Spleen (tissue), 7 donors: Measurements from ENCODE around the gene PNMA6E.

Experiments used
- CTCF ChIP-seq, 11 experiments: fragments of 200-600 bp in 7 of 11; fragments of 450-650 bp in 4 of 11; sonication (generic) in 4 of 11; IDR thresholded peaks in 8 of 11; conservative IDR thresholded peaks in 3 of 11; 1 replicate in 7 of 11; 2 replicates in 4 of 11; pipeline versions ENCODE4 v1.4.0 to v1.8.0; 2016 to 2021; ENCODE audit warnings: antibody characterized with exemption in 11 of 11, inconsistent platforms in 4 of 11, mild to moderate bottlenecking in 1 of 11
- POLR2AphosphoS5 ChIP-seq, 3 donors: sonication (generic); formaldehyde crosslinking; IDR thresholded peaks; one replicate each; pipeline ENCODE4 v1.5.1; 2017; ENCODE audit warnings: antibody characterized with exemption in 3 of 3
- donor health status: DM: no; HTN: no; CAD: no; lungs with moderate emphysema.
- donor health status: DM: no; HTN: no; CAD: no.
- donor health status: DM: no; HTN: no; CAD: no.

GRCh38 chrX:153441296-153441695 lies 40.1 kb upstream of the PNMA6E start:
- TF ChIP-seq CTCF (IDR thresholded peaks at IDR 0.05 in 8 of 11, conservative IDR thresholded peaks at IDR 0.05 in 3 of 11): no peak
- TF ChIP-seq POLR2AphosphoS5 (IDR thresholded peaks at IDR 0.05): no peak
